GM23338 (cell line): ENCODE results near the gene RNFT1. TPM values are rescaled to one million over a fixed set of nuclear protein-coding genes. Genes with fewer than 3 reads are reported as not detected.

Experiments used
- ATAC-seq: fragments of 200-7000 bp; cut with Tn5 transposase; 3 replicates; pipeline ENCODE4 v1.9.1; 2020
- DNase-seq: peaks from one replicate; pipeline ENCODE4 v3.0.0-alpha.2; 2015; ENCODE audit warnings: low spot score
- H2AFZ ChIP-seq: fragments of 200-600 bp; sonication (generic); 2 replicates; pipeline ENCODE4 v1.8.0; 2016; ENCODE audit warnings: antibody characterized with exemption, mild to moderate bottlenecking, moderate library complexity
- H3F3A ChIP-seq: fragments of 200-600 bp; sonication (generic); replicated peaks from 2 replicates; pipeline ENCODE4 v1.8.0; 2017; ENCODE audit warnings: antibody characterized with exemption, mixed run types, low read depth
- H3K27ac ChIP-seq: fragments of 200-600 bp; sonication (generic); 2 replicates; pipeline ENCODE4 v1.6.1; 2016; ENCODE audit warnings: low read depth
- H3K27me3 ChIP-seq: fragments of 200-600 bp; sonication (generic); 2 replicates; pipeline ENCODE4 v1.8.0; 2016; ENCODE audit warnings: mild to moderate bottlenecking, mixed run types, moderate library complexity; ENCODE audit not compliant: insufficient read depth
- H3K36me3 ChIP-seq: fragments of 200-600 bp; sonication (generic); 2 replicates; pipeline ENCODE4 v1.8.0; 2016; ENCODE audit warnings: mild to moderate bottlenecking; ENCODE audit not compliant: insufficient read depth
- H3K4me1 ChIP-seq: fragments of 200-600 bp; sonication (generic); 2 replicates; pipeline ENCODE4 v1.8.0; 2016; ENCODE audit warnings: mild to moderate bottlenecking, moderate library complexity; ENCODE audit not compliant: insufficient read depth
- H3K4me2 ChIP-seq: fragments of 200-600 bp; sonication (generic); 2 replicates; pipeline ENCODE4 v1.7.1; 2017; ENCODE audit warnings: mixed run types
- H3K4me3 ChIP-seq: fragments of 200-600 bp; sonication (generic); 2 replicates; pipeline ENCODE4 v1.6.1; 2016; ENCODE audit warnings: mixed run types
- H3K79me2 ChIP-seq: fragments of 200-600 bp; sonication (generic); replicated peaks from 2 replicates; pipeline ENCODE4 v1.8.0; 2017; ENCODE audit warnings: mild to moderate bottlenecking; ENCODE audit not compliant: insufficient read depth
- H3K9me2 ChIP-seq: fragments of 200-600 bp; sonication (generic); 2 replicates; pipeline ENCODE4 v1.8.0; 2017; ENCODE audit not compliant: insufficient read depth
- H4K20me1 ChIP-seq: fragments of 200-600 bp; sonication (generic); replicated peaks from 2 replicates; pipeline ENCODE4 v1.8.0; 2017; ENCODE audit warnings: mild to moderate bottlenecking; ENCODE audit not compliant: insufficient read depth
- H3K27ac Mint-ChIP-seq: 2 replicates; pipeline ENCODE4 v1.8.0; 2020; ENCODE audit warnings: inconsistent platforms, mild to moderate bottlenecking, moderate library complexity, mixed read lengths
- H3K27me3 Mint-ChIP-seq: 3 replicates; pipeline ENCODE4 v1.8.0; 2022; ENCODE audit warnings: low read depth, mild to moderate bottlenecking, moderate library complexity, mixed read lengths, inconsistent platforms; ENCODE audit not compliant: insufficient read depth, poor library complexity
- H3K36me3 Mint-ChIP-seq: 3 replicates; pipeline ENCODE4 v1.8.0; 2021; ENCODE audit warnings: low read depth, mild to moderate bottlenecking, inconsistent platforms, moderate library complexity, mixed read lengths
- H3K4me1 Mint-ChIP-seq: 3 replicates; pipeline ENCODE4 v1.8.0; 2020; ENCODE audit warnings: mild to moderate bottlenecking, inconsistent platforms, mixed read lengths
- H3K4me3 Mint-ChIP-seq: 3 replicates; pipeline ENCODE4 v1.8.0; 2021; ENCODE audit warnings: moderate library complexity, mild to moderate bottlenecking, inconsistent platforms, mixed read lengths
- H3K9me3 Mint-ChIP-seq: 3 replicates; pipeline ENCODE4 v1.8.0; 2020; ENCODE audit warnings: moderate library complexity, mild to moderate bottlenecking, inconsistent platforms, mixed read lengths
- CREB1 ChIP-seq: fragments of 250-450 bp; sonication (Bioruptor Pico); IDR thresholded peaks from 2 replicates; pipeline ENCODE4 v1.5.0; 2020; ENCODE audit warnings: low read depth, mild to moderate bottlenecking, moderate library complexity
- CTCF ChIP-seq, 2 experiments: fragments of 200-600 bp in 1 of 2; sonication (generic) in 1 of 2; conservative IDR thresholded peaks; 2 replicates each; pipeline versions ENCODE4 v1.5.1 to v1.6.1; 2016 to 2017; ENCODE audit warnings: antibody characterized with exemption in 2 of 2, low read depth in 2 of 2, mild to moderate bottlenecking in 2 of 2, moderate library complexity in 1 of 2
- ETS1 ChIP-seq: IDR thresholded peaks from 2 replicates; pipeline ENCODE4 v1.6.1; 2016; ENCODE audit warnings: antibody characterized with exemption
- EZH2 ChIP-seq: fragments of 200-600 bp; sonication (generic); IDR thresholded peaks from one replicate; pipeline ENCODE4 v1.8.0; 2017; ENCODE audit warnings: antibody characterized with exemption, mild to moderate bottlenecking, low read depth; ENCODE audit not compliant: unreplicated experiment
- EZH2phosphoT487 ChIP-seq: fragments of 200-600 bp; sonication (generic); IDR thresholded peaks from one replicate; pipeline ENCODE4 v1.8.1; 2018; ENCODE audit warnings: antibody characterized with exemption; ENCODE audit not compliant: unreplicated experiment
- JUNB ChIP-seq: IDR thresholded peaks from one replicate; pipeline ENCODE4 v1.6.1; 2016; ENCODE audit warnings: antibody characterized with exemption; ENCODE audit not compliant: unreplicated experiment
- NANOG ChIP-seq: IDR thresholded peaks from 2 replicates; pipeline ENCODE4 v1.6.1; 2016; ENCODE audit warnings: antibody characterized with exemption, borderline replicate concordance
- POLR2AphosphoS5 ChIP-seq: IDR thresholded peaks from 2 replicates; pipeline ENCODE4 v1.6.1; 2016; ENCODE audit warnings: antibody characterized with exemption, low read depth
- REST ChIP-seq: IDR thresholded peaks from one replicate; pipeline ENCODE4 v1.6.1; 2018; ENCODE audit warnings: antibody characterized with exemption; ENCODE audit not compliant: unreplicated experiment
- STAT1 ChIP-seq: IDR thresholded peaks from one replicate; pipeline ENCODE4 v1.6.1; 2016; ENCODE audit warnings: antibody characterized with exemption; ENCODE audit not compliant: unreplicated experiment
- ZNF114 ChIP-seq: fragments of 250-450 bp; sonication (Bioruptor Pico); IDR thresholded peaks from 2 replicates; pipeline ENCODE4 v1.5.0; 2020; ENCODE audit warnings: mild to moderate bottlenecking, moderate library complexity
- ZNF331 ChIP-seq: fragments of 250-450 bp; sonication (Bioruptor Pico); IDR thresholded peaks from 2 replicates; pipeline ENCODE4 v1.5.0; 2020; ENCODE audit warnings: low read depth, mild to moderate bottlenecking, moderate library complexity
- ZNF462 ChIP-seq: fragments of 250-450 bp; sonication (Bioruptor Pico); IDR thresholded peaks from 2 replicates; pipeline ENCODE4 v1.5.0; 2020; ENCODE audit warnings: mild to moderate bottlenecking, moderate library complexity
- polyA plus RNA-seq: library from polyadenylated mRNA; unstranded; fragments of >200 nt; fragmentation: Nextera tagmentation; extraction: Ambion mirVana; gene quantifications from 2 replicates; pipeline ENCODE4 v1.2.1, GENCODE V29; 2016
- total RNA-seq: library from RNA; depleted of rRNA; stranded (reverse); fragments of >200 nt; shearing (Covaris generic); gene quantifications from 2 replicates; pipeline ENCODE4 v1.2.3, GENCODE V29; 2014

Gene RNFT1
- total and polyA plus RNA-seq, 2 experiments from 2014 or later = 4.1 to 4.6 TPM

- Histone ChIP-seq H2AFZ (no peak overlapping the region), H3K4me1 (no peaks in the 10 kb centered on the region), H3K27ac (no peak overlapping the region), H3F3A (no peaks in the 10 kb centered on the region), H3K9me2 (no peaks in the 10 kb centered on the region), H3K4me2 (no peak overlapping the region), H3K79me2 (no peaks in the 10 kb centered on the region), H3K36me3 (no peaks in the 10 kb centered on the region), H3K27me3 (no peaks in the 10 kb centered on the region), H3K4me3 (no peak overlapping the region), H4K20me1 (no peaks in the 10 kb centered on the region)
- Mint-ChIP-seq H3K27me3 (peaks cover 4% of the 10 kb centered on the region), H3K36me3 (no peaks in the 10 kb centered on the region), H3K27ac (peak overlapping the region; percentile 67; the same call in 1 of the 2 replicates), H3K9me3 (no peaks in the 10 kb centered on the region), H3K4me3 (no peak overlapping the region; the same call in 2 of the 3 replicates), H3K4me1 (peaks cover 10% of the 10 kb centered on the region)
- TF ChIP-seq NANOG (no peak), ZNF114 (CRISPR knock-in tag) (no peak), EZH2 (no peak), ZNF331 (CRISPR knock-in tag) (no peak), STAT1 (no peak), CREB1 (no peak), JUNB (no peak), CTCF (conservative IDR thresholded peaks at IDR 0.05; ENCODE audit: low read depth in 2 of 2) (no peak), ETS1 (no peak), EZH2phosphoT487 (no peak), ZNF462 (CRISPR knock-in tag) (no peak), POLR2AphosphoS5 (no peak), REST (no peak)
- no peak for DNase-seq
- no peak for ATAC-seq
These were observed 41.6 kb upstream of the RNFT1 start for GRCh38 chr17:60006160-60006559.
